ENCODE results near the gene VAC14.

Gene VAC14

GRCh38 chr16:70759666-70760065, 41.3 kb downstream of the VAC14 start:
- H3K4me1 Mint-ChIP-seq (ENCODE audit: low read depth), result peaks cover 5% of the 10 kb centered on the region
- H3K9me3 Mint-ChIP-seq, result no peaks in the 10 kb centered on the region
- no peak for DNase-seq
- no peak overlapping the region for H3K27ac Mint-ChIP-seq
- no peak overlapping the region for H3K4me3 Mint-ChIP-seq
- H3K27me3 Mint-ChIP-seq, result no peaks in the 10 kb centered on the region
- H3K36me3 Mint-ChIP-seq (ENCODE audit: low read depth), result peaks cover 87% of the 10 kb centered on the region

- Mint-ChIP-seq H3K4me1 (ENCODE audit: low read depth) (peaks cover 5% of the 10 kb centered on the region), H3K27ac (no peak overlapping the region), H3K27me3 (no peaks in the 10 kb centered on the region), H3K4me3 (no peak overlapping the region), H3K9me3 (no peaks in the 10 kb centered on the region), H3K36me3 (ENCODE audit: low read depth) (peaks cover 82% of the 10 kb centered on the region)
- no peak for DNase-seq
Measured at GRCh38 chr16:70758786-70759185, 42.2 kb downstream of the VAC14 start.

- Mint-ChIP-seq H3K27ac (no peak overlapping the region), H3K9me3 (no peaks in the 10 kb centered on the region), H3K27me3 (no peaks in the 10 kb centered on the region), H3K4me3 (no peak overlapping the region), H3K4me1 (ENCODE audit: low read depth) (peaks cover 5% of the 10 kb centered on the region), H3K36me3 (ENCODE audit: low read depth) (peaks cover 75% of the 10 kb centered on the region)
- DNase-seq, result no peak
Measured at GRCh38 chr16:70757183-70757582, 43.8 kb downstream of the VAC14 start.

- H3K9me3 Mint-ChIP-seq, result no peaks in the 10 kb centered on the region
- no peak overlapping the region for H3K27ac Mint-ChIP-seq
- H3K27me3 Mint-ChIP-seq, result no peaks in the 10 kb centered on the region
- no peak for DNase-seq
- peaks cover 5% of the 10 kb centered on the region for H3K4me1 Mint-ChIP-seq (ENCODE audit: low read depth)
- peaks cover 66% of the 10 kb centered on the region for H3K36me3 Mint-ChIP-seq (ENCODE audit: low read depth)
- no peak overlapping the region for H3K4me3 Mint-ChIP-seq
Measured at GRCh38 chr16:70756071-70756470, 44.9 kb downstream of the VAC14 start.

GRCh38 chr16:70754851-70755600, 45.9 kb downstream of the VAC14 start:
- no peak for DNase-seq

GRCh38 chr16:70754371-70754770, 46.6 kb downstream of the VAC14 start:
- Mint-ChIP-seq H3K4me3 (no peak overlapping the region), H3K27ac (no peak overlapping the region), H3K4me1 (ENCODE audit: low read depth) (peaks cover 2% of the 10 kb centered on the region), H3K36me3 (ENCODE audit: low read depth) (peaks cover 63% of the 10 kb centered on the region), H3K9me3 (no peaks in the 10 kb centered on the region), H3K27me3 (no peaks in the 10 kb centered on the region)
- DNase-seq, result no peak

More at GRCh38 chr16:70754851-70755600, 45.9 kb downstream of the VAC14 start:
- Mint-ChIP-seq H3K9me3 (no peaks in the 10 kb centered on the region), H3K27me3 (no peaks in the 10 kb centered on the region), H3K4me1 (ENCODE audit: low read depth) (peaks cover 2% of the 10 kb centered on the region), H3K36me3 (ENCODE audit: low read depth) (peaks cover 68% of the 10 kb centered on the region), H3K27ac (no peak overlapping the region), H3K4me3 (no peak overlapping the region)

GRCh38 chr16:70753694-70754325, 47.1 kb downstream of the VAC14 start:
- Mint-ChIP-seq H3K9me3 (no peaks in the 10 kb centered on the region), H3K4me3 (no peak overlapping the region), H3K27me3 (no peaks in the 10 kb centered on the region), H3K4me1 (ENCODE audit: low read depth) (peaks cover 2% of the 10 kb centered on the region), H3K27ac (no peak overlapping the region), H3K36me3 (ENCODE audit: low read depth) (peaks cover 63% of the 10 kb centered on the region)
- DNase-seq, result no peak

GRCh38 chr16:70753228-70753627, 47.7 kb downstream of the VAC14 start:
- no peak for DNase-seq
- Mint-ChIP-seq H3K27me3 (no peaks in the 10 kb centered on the region), H3K27ac (no peak overlapping the region), H3K36me3 (ENCODE audit: low read depth) (peaks cover 62% of the 10 kb centered on the region), H3K4me3 (no peak overlapping the region), H3K4me1 (ENCODE audit: low read depth) (peaks cover 4% of the 10 kb centered on the region), H3K9me3 (no peaks in the 10 kb centered on the region)

GRCh38 chr16:70752426-70752825, 48.5 kb downstream of the VAC14 start:
- Mint-ChIP-seq H3K36me3 (ENCODE audit: low read depth) (peaks cover 58% of the 10 kb centered on the region), H3K4me1 (ENCODE audit: low read depth) (peaks cover 12% of the 10 kb centered on the region), H3K27me3 (no peaks in the 10 kb centered on the region), H3K4me3 (no peak overlapping the region), H3K27ac (no peak overlapping the region), H3K9me3 (no peaks in the 10 kb centered on the region)
- no peak for DNase-seq

- H3K4me3 Mint-ChIP-seq, result no peak overlapping the region
- no peak for DNase-seq
- H3K27ac Mint-ChIP-seq, result no peak overlapping the region
- H3K27me3 Mint-ChIP-seq, result no peaks in the 10 kb centered on the region
- H3K4me1 Mint-ChIP-seq (ENCODE audit: low read depth), result peaks cover 20% of the 10 kb centered on the region
- H3K9me3 Mint-ChIP-seq, result no peaks in the 10 kb centered on the region
- H3K36me3 Mint-ChIP-seq (ENCODE audit: low read depth), result peaks cover 54% of the 10 kb centered on the region
Measured at GRCh38 chr16:70751593-70751992, 49.4 kb downstream of the VAC14 start.

- peaks cover 54% of the 10 kb centered on the region for H3K36me3 Mint-ChIP-seq (ENCODE audit: low read depth)
- H3K27ac Mint-ChIP-seq, result no peak overlapping the region
- no peaks in the 10 kb centered on the region for H3K27me3 Mint-ChIP-seq
- H3K9me3 Mint-ChIP-seq, result no peaks in the 10 kb centered on the region
- H3K4me1 Mint-ChIP-seq (ENCODE audit: low read depth), result peaks cover 27% of the 10 kb centered on the region
- DNase-seq, result no peak
- H3K4me3 Mint-ChIP-seq, result no peak overlapping the region
Measured at GRCh38 chr16:70750893-70751467, 50.0 kb downstream of the VAC14 start.

- Mint-ChIP-seq H3K27me3 (no peaks in the 10 kb centered on the region), H3K4me1 (ENCODE audit: low read depth) (peaks cover 28% of the 10 kb centered on the region), H3K4me3 (no peak overlapping the region), H3K36me3 (ENCODE audit: low read depth) (peaks cover 55% of the 10 kb centered on the region), H3K9me3 (no peaks in the 10 kb centered on the region), H3K27ac (no peak overlapping the region)
- DNase-seq, result no peak
Measured at GRCh38 chr16:70749681-70750601, 51.0 kb downstream of the VAC14 start.

GRCh38 chr16:70749006-70749678, 51.8 kb downstream of the VAC14 start:
- no peaks in the 10 kb centered on the region for H3K27me3 Mint-ChIP-seq
- H3K27ac Mint-ChIP-seq, result no peak overlapping the region

More at GRCh38 chr16:70749006-70749678, 51.8 kb downstream of the VAC14 start:
- Mint-ChIP-seq H3K4me3 (no peak overlapping the region), H3K9me3 (no peaks in the 10 kb centered on the region), H3K36me3 (ENCODE audit: low read depth) (peaks cover 57% of the 10 kb centered on the region), H3K4me1 (ENCODE audit: low read depth) (peaks cover 28% of the 10 kb centered on the region)
- no peak for DNase-seq
